ENCODE measurements around the gene CLASP1.

GRCh38 chr2:121429927-121430520, 219.2 kb downstream of the CLASP1 start:
- TF ChIP-seq EZH2phosphoT487 (IDR thresholded peaks at IDR 0.05; ENCODE audit: unreplicated experiment) (no peak), EZH2 (IDR thresholded peaks at IDR 0.05; ENCODE audit: low read depth, unreplicated experiment) (no peak), CTCF (conservative IDR thresholded peaks at IDR 0.05; ENCODE audit: low read depth in 2 of 2) (no peak), STAT1 (IDR thresholded peaks at IDR 0.05; ENCODE audit: unreplicated experiment) (no peak), CREB1 (CRISPR knock-in tag; IDR thresholded peaks at IDR 0.05; ENCODE audit: low read depth) (no peak), POLR2AphosphoS5 (IDR thresholded peaks at IDR 0.05; ENCODE audit: low read depth) (no peak), REST (IDR thresholded peaks at IDR 0.05; ENCODE audit: unreplicated experiment) (no peak), NANOG (IDR thresholded peaks at IDR 0.05; ENCODE audit: borderline replicate concordance) (no peak), ZNF331 (CRISPR knock-in tag; IDR thresholded peaks at IDR 0.05; ENCODE audit: low read depth) (no peak), ZNF114 (CRISPR knock-in tag; IDR thresholded peaks at IDR 0.05) (no peak), ETS1 (IDR thresholded peaks at IDR 0.05) (no peak)
